GM19438 (cell line): ENCODE data around the gene ZER1.
A peak's percentile ranks its signal among the peaks of the same experiment; 100 is the strongest.
"Not testable (repeated sequence)": the region's sequence is repeated elsewhere in the genome, so short reads cannot be mapped to it uniquely, and the experiment has no call there.

ENCODE experiments used
- ATAC-seq: cut with Tn5 transposase; IDR thresholded peaks from one replicate; pipeline ENCODE4 v1.9.1; 2021; ENCODE audit warnings: low read depth; ENCODE audit not compliant: unreplicated experiment

ZER1 gene

DNA sequence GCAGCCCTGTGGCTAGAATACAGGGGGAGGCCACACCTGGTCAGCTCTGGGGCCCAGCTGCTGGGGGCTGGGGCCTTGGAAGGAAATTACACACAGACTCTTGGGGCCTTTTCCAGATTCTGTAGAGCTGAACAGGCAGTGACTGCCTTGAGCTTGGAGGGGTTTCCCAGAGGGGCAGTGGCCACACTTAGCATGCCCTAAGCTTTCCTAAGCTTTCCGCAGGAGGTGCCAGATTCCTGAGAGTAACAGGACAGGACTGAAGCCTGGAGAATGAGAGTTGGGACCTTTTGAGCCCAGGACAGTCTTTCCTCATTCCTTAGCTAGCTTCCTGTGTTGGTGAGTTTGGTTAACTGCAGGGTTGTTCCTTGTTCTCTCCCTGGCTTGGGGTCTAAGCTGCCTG is 16.7 kb upstream of the ZER1 start:
- ATAC-seq = no peak

GRCh38 chr9:128787659-128788058 is 15.9 kb upstream of the ZER1 start:
- no peak for ATAC-seq

GRCh38 chr9:128786681-128787601 is 15.2 kb upstream of the ZER1 start, which contains the start of gene TBC1D13:
TSS of gene TBC1D13 (plus strand) at chr9:128787253. CDS start at chr9:128787354, 101 bp downstream.
- ATAC-seq = peak; percentile 73

- no peak for ATAC-seq
These were observed 13.7 kb upstream of the ZER1 start for GRCh38 chr9:128785427-128785826.

- no peak for ATAC-seq
These were observed 10.9 kb upstream of the ZER1 start for GRCh38 chr9:128782669-128783068.

DNA sequence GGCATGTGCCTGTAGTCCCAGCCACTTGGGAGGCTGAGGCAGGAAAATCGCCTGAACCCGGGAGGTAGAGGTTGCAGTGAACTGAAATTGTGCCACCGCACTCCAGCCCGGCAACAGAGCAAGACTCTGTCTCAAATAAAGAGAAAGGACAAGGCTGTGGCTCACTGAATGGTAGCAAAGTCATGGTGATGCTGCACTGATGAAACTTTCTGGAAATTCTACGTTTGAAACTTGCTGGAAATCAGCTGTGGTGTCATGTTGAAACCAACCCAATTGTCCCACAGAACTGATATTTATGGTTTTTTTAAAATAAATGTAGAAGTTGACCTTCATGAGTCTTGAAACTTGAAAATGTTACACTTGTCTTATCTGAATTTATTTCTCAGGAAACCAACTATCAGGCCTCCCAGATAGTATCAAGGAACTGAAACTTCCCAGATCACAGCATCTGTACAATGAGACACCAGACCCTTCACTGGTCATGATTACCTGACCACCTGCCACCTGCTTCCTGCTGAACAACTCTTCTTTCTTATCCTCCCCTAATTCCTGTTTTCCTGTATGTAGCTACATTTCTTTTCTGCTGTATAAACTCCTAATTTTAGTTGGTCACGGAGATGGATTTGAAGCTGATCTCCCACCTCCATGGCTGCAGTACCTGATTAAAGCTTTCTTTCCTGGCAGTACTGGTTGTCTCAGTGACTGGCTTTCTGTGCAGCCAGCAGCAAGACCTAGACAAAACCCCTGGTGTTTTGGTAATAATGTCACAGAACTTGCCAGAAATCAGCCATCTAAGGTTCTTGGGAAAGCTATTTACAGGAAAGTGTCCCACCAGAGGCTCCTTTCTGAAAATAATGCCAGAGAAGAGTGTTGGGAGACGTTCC is 9.7 kb upstream of the ZER1 start:
- no peak for ATAC-seq

DNA sequence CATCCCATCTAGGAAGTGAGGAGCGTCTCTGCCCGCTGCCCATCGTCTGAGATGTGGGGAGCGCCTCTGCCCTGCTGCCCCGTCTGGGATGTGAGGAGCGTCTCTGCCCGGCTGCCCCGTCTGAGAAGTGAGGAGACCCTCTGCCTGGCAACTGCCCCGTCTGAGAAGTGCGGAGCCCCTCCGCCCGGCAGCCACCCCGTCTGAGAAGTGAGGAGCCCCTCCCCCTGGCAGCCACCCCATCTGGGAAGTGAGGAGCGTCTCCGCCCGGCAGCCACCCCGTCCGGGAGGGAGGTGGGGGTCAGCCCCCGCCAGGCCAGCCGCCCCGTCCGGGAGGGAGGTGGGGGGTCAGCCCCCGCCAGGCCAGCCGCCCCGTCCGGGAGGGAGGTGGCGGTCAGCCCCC is 8.4 kb upstream of the ZER1 start:
- ATAC-seq = not testable (repeated sequence)

- no peak for ATAC-seq
These were observed 3.1 kb upstream of the ZER1 start for GRCh38 chr9:128774804-128775203.

DNA sequence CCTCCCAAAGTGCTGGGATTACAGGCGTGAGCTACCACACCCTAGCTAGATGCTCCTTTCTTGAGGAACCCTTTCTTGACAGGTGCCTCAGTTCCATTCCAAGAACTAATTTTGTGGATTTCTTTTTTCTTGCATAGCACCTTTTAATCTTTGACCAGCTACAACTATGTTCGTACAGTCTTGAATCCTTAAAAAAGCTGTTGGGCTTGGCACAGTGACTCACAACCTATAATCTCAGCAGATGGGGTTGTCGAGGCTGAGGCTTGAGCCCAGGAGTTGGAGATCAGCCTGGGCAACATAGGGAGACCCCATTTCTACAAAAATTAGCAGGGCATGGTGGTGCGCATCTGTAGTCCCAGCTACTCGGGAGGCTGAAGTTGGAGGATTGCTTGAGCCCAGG is 1.3 kb upstream of the ZER1 start:
- ATAC-seq = no peak

- peak; percentile 11 for ATAC-seq
These were observed 519 bp downstream of the ZER1 start for GRCh38 chr9:128771094-128771721.

GRCh38 chr9:128770286-128771030 is 1.3 kb downstream of the ZER1 start:
- ATAC-seq = no peak

GRCh38 chr9:128768606-128769005 is 3.1 kb downstream of the ZER1 start:
- no peak for ATAC-seq

GRCh38 chr9:128765499-128765898 is 6.2 kb downstream of the ZER1 start:
- no peak for ATAC-seq

GRCh38 chr9:128764361-128764760 is 7.4 kb downstream of the ZER1 start:
- no peak for ATAC-seq

DNA sequence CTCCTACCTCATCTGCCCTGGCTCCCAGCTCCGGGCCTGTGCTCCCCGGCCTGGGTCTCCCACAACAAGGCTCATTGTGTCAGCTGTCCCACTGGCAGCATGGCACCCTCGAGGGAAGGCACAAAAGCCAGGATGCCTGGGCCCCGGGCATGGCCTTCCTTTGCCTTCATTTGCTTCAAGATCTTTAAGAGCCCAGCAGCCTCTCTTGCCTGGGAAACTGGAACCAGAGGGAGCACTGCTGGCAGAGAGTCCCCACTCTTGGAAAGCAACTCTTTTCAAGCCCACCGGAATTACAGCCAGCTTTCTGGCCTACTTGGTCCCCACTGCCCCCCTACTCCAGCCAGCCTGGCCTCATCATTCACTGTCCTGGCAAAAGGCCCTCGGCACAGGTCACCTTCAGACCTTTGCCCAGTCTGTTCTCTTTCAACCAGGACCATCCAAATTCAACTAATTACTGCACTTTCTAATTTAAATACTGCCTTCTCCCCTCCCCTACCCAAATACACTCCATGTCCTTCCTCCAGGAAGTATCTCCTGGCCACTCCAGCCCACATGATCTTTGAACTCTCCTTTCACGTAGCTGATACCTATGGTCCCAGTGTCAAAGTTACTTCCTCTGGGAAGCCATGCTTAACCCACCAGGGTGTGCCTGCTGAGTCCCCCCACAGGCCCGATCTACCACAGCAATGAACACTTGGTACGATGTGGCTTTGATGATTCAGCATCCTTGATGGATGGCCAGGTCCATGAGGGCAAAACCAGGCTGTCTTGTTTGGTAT is 8.9 kb downstream of the ZER1 start:
- no peak for ATAC-seq

- no peak for ATAC-seq
These were observed 14.1 kb downstream of the ZER1 start for GRCh38 chr9:128757602-128758001.

DNA sequence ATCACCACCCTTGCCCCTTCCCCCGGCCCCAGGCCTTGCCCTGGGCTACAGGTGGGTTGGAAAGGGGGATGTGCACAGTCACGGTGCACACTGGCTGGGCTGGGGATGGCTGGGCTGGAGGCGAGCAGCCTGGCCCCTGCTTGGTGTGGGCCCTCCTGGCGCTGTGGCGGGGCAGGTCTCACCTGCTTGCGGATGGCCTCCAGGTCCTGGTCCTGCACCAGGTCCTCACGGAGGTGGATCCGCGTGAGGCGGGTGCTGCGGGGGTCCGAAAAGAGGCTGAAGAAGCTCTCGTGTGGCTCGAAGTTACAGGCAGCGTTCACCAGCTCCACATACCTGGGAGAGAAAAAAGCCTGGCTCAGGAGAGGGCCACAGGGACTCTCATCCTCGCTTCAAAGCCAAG is 18.1 kb downstream of the ZER1 start:
- no peak for ATAC-seq

GRCh38 chr9:128750926-128751595 is 20.7 kb downstream of the ZER1 start:
- no peak for ATAC-seq

DNA sequence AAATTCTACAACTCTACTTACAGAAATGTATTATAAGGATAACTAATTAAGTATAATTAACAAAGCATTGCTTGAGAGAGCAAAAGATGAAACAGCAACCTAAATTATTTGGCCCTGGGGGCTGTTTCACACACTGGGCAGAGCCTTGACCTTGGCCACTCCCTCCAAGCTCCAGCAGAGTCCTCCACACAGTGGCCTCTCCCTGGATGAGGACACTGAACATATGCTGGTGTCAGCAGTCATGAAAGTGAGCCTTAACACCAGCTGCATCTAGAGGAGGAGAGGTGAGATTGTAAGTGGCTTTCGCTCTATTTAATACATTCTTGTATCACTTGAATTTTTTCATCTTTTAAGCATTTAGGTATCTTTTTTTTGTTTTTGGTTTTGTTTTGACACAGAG is 24.5 kb downstream of the ZER1 start:
- ATAC-seq = no peak
